K562 (cell line): Measurements from ENCODE around the gene NT5C. TPM values are rescaled to one million over a fixed set of nuclear protein-coding genes. Genes with fewer than 3 reads are reported as not detected.

Experiments
- ARID1B ChIP-seq: fragments of 450-650 bp; IDR thresholded peaks from 2 replicates; pipeline ENCODE4 v1.6.1; 2016; ENCODE audit warnings: antibody characterized with exemption, mild to moderate bottlenecking, inconsistent platforms
- ASH1L ChIP-seq: fragments of 450-650 bp; IDR thresholded peaks from 2 replicates; pipeline ENCODE4 v1.6.1; 2018; ENCODE audit warnings: borderline replicate concordance, mild to moderate bottlenecking, low read depth; ENCODE audit not compliant: partially characterized antibody
- ATF7 ChIP-seq: fragments of 450-650 bp; IDR thresholded peaks from 2 replicates; pipeline ENCODE4 v1.7.1; 2014; ENCODE audit warnings: mild to moderate bottlenecking, moderate library complexity
- BRD4 ChIP-seq: fragments of 200-600 bp; sonication (generic); IDR thresholded peaks from 2 replicates; pipeline ENCODE4 v1.6.1; 2017; ENCODE audit warnings: inconsistent platforms
- BRF1 ChIP-seq: IDR thresholded peaks from 3 replicates; pipeline ENCODE4 v1.6.1; 2011; ENCODE audit warnings: borderline replicate concordance, mild to moderate bottlenecking; ENCODE audit not compliant: insufficient read length; ENCODE audit errors: extremely low read depth
- CCAR2 ChIP-seq: fragments of 200-400 bp; formaldehyde crosslinking; IDR thresholded peaks from 2 replicates; pipeline ENCODE4 v1.6.1; 2017; ENCODE audit warnings: mild to moderate bottlenecking, low read depth, low read length
- CEBPB ChIP-seq: fragments of 450-650 bp; IDR thresholded peaks from 2 replicates; pipeline ENCODE4 v1.6.1; 2016; ENCODE audit warnings: missing genetic modification characterization, missing compliant biosample characterization
- OTX1 ChIP-seq: fragments of 450-650 bp; formaldehyde crosslinking; IDR thresholded peaks from 2 replicates; pipeline ENCODE4 v1.4.0; 2022; ENCODE audit warnings: mild to moderate bottlenecking
- POLR2G ChIP-seq: fragments of 200-400 bp; formaldehyde crosslinking; IDR thresholded peaks from 2 replicates; pipeline ENCODE4 v1.6.1; 2017; ENCODE audit warnings: low read depth, mild to moderate bottlenecking, antibody characterized with exemption, low read length, moderate library complexity
- RAD51 ChIP-seq: fragments of 450-650 bp; IDR thresholded peaks from 2 replicates; pipeline ENCODE4 v1.7.1; 2016; ENCODE audit warnings: low read depth, mild to moderate bottlenecking, borderline replicate concordance
- REST ChIP-seq, 2 experiments: fragments of 450-650 bp; formaldehyde crosslinking in 1 of 2; IDR thresholded peaks; 2 replicates each; pipeline versions ENCODE4 v1.4.0 to v1.6.1; 2014 to 2020; ENCODE audit warnings: mild to moderate bottlenecking in 2 of 2, borderline replicate concordance in 1 of 2, low read depth in 1 of 2
- SMAD2 ChIP-seq: fragments of 150-350 bp; IDR thresholded peaks from 2 replicates; pipeline ENCODE4 v1.6.1; 2014; ENCODE audit warnings: low read depth, mild to moderate bottlenecking, low read length
- SRF ChIP-seq, 2 experiments: fragments of 250-450, 450-650 bp in 1 of 2; sonication (Bioruptor Pico) in 1 of 2; sonication (generic) in 1 of 2; formaldehyde crosslinking; IDR thresholded peaks; 2 replicates each; pipeline versions ENCODE4 v1.5.0 to v1.5.1; 2020 to 2022; ENCODE audit warnings: mild to moderate bottlenecking in 1 of 2, missing genetic modification reagents in 1 of 2
- TAF7 ChIP-seq: fragments of 450-650 bp; IDR thresholded peaks from 2 replicates; pipeline ENCODE4 v1.6.1; 2016; ENCODE audit warnings: missing genetic modification characterization, missing compliant biosample characterization
- U2AF1 ChIP-seq: fragments of 200-400 bp; formaldehyde crosslinking; optimal IDR thresholded peaks from 2 replicates; pipeline ENCODE3; 2017; ENCODE audit warnings: mild to moderate bottlenecking, low read depth, low read length, moderate library complexity
- ZBTB1 ChIP-seq: sonication (generic); formaldehyde crosslinking; IDR thresholded peaks from 2 replicates; pipeline ENCODE4 v1.8.1; 2023; ENCODE audit warnings: missing genetic modification reagents, low read depth, mild to moderate bottlenecking, borderline replicate concordance
- ZFPM2 ChIP-seq: fragments of 250-450 bp; sonication (Bioruptor Pico); IDR thresholded peaks from 2 replicates; pipeline ENCODE4 v1.5.1; 2022; ENCODE audit warnings: mild to moderate bottlenecking
- ZNF444 ChIP-seq: fragments of 250-450 bp; sonication (Bioruptor Pico); IDR thresholded peaks from 2 replicates; pipeline ENCODE4 v1.4.0; 2020; ENCODE audit warnings: mild to moderate bottlenecking, moderate library complexity
- ZNF449 ChIP-seq: fragments of 250-450 bp; sonication (Bioruptor Pico); IDR thresholded peaks from 2 replicates; pipeline ENCODE4 v1.8.0; 2022; ENCODE audit warnings: moderate library complexity, mild to moderate bottlenecking, inconsistent platforms
- ZNF785 ChIP-seq: fragments of 250-450 bp; sonication (Bioruptor Pico); IDR thresholded peaks from 2 replicates; pipeline ENCODE4 v1.4.0; 2020; ENCODE audit warnings: mild to moderate bottlenecking
- polyA plus RNA-seq, 8 experiments: library from polyadenylated mRNA; depleted of rRNA in 4 of 8; stranded (reverse) in 5 of 8; unstranded in 3 of 8; fragments of >200 nt; fragmentation: Nextera tagmentation in 2 of 8; fragmentation: Illumina TruSeq in 1 of 8; extraction: Ambion mirVana in 2 of 8; extraction: Trizol in 1 of 8; gene quantifications; 2 replicates each; pipeline versions ENCODE4 v1.2.1 to v1.2.3, GENCODE V29; 2011 to 2014; ENCODE audit warnings: inconsistent platforms in 1 of 8, missing spikeins in 1 of 8
- total RNA-seq, 7 experiments: library from RNA; depleted of rRNA in 6 of 7; stranded (reverse); fragments of >200 nt in 6 of 7; fragmentation: Illumina TruSeq in 2 of 7; extraction: Trizol in 2 of 7; gene quantifications; 2 replicates each; pipeline versions ENCODE4 v1.2.1 to v1.2.3, GENCODE V29; 2011 to 2021; ENCODE audit warnings: low replicate concordance in 1 of 7

Gene NT5C
- total and polyA plus RNA-seq, 9 of the 15 experiments (the other 6 are each of a cell fraction or from before 2014, with no cell fraction given): 2.9 to 205 (median 45.0) TPM

- TF ChIP-seq REST (IDR thresholded peaks at IDR 0.05; ENCODE audit: borderline replicate concordance) (no peak), REST (CRISPR knock-in tag; IDR thresholded peaks at IDR 0.05; ENCODE audit: low read depth) (no peak), ZNF449 (CRISPR knock-in tag) (no peak), CCAR2 (no peak), ZNF785 (CRISPR knock-in tag) (no peak), ASH1L (no peak), ZNF444 (CRISPR knock-in tag) (no peak), ARID1B (peak; percentile 50; the same call in 1 of the 2 replicates), CEBPB (tag) (no peak), TAF7 (no peak), ATF7 (0 out of 2 replicates have a peak, but pooled peaks have one; percentile 14), RAD51 (no peak), SMAD2 (no peak), POLR2G (no peak), U2AF1 (no peak), ZFPM2 (CRISPR knock-in tag) (no peak), SRF (CRISPR knock-in tag; IDR thresholded peaks at IDR 0.05) (peak in 1 of 2 experiments; percentile 82; a peak in 2 of 4 replicates), OTX1 (CRISPR knock-in tag) (no peak), BRF1 (no peak), BRD4 (no peak), ZBTB1 (CRISPR knock-in tag) (no peak)
Observed at GRCh38 chr17:75102385-75102821, 29.1 kb downstream of the NT5C start (continued).
